ENCODE data around the gene ICA1L.

Gene ICA1L

GRCh38 chr2:202723746-202724145 is 147.8 kb downstream of the ICA1L start:
- DNase-seq = no peak

Data from NCI-H774 (cell line).